HepG2 (cell line): ENCODE data around the gene TRIM7. TPM values are rescaled to one million over a fixed set of nuclear protein-coding genes. Genes with fewer than 3 reads are reported as not detected.

Experiments used
- ARHGAP35 ChIP-seq: sonication (generic); formaldehyde crosslinking; IDR thresholded peaks from 2 replicates; pipeline ENCODE4 v1.9.0; 2022; ENCODE audit warnings: mild to moderate bottlenecking, inconsistent platforms, moderate library complexity, missing genetic modification reagents, borderline replicate concordance
- EED ChIP-seq: sonication (generic); formaldehyde crosslinking; IDR thresholded peaks from 2 replicates; pipeline ENCODE4 v1.5.0; 2020; ENCODE audit warnings: mild to moderate bottlenecking, missing genetic modification reagents
- ELF4 ChIP-seq: sonication (generic); formaldehyde crosslinking; IDR thresholded peaks from 2 replicates; pipeline ENCODE4 v1.5.0; 2020; ENCODE audit warnings: missing genetic modification reagents, mild to moderate bottlenecking, moderate library complexity, borderline replicate concordance
- NFKB2 ChIP-seq: sonication (generic); formaldehyde crosslinking; IDR thresholded peaks from 2 replicates; pipeline ENCODE4 v1.4.0; 2020; ENCODE audit warnings: missing genetic modification reagents, borderline replicate concordance
- SATB2 ChIP-seq: sonication (generic); formaldehyde crosslinking; IDR thresholded peaks from 2 replicates; pipeline ENCODE4 v1.5.0; 2020; ENCODE audit warnings: missing genetic modification reagents
- SCMH1 ChIP-seq: sonication (generic); formaldehyde crosslinking; IDR thresholded peaks from 2 replicates; pipeline ENCODE4 v1.9.0; 2021; ENCODE audit warnings: missing genetic modification reagents, mild to moderate bottlenecking, borderline replicate concordance
- STAG1 ChIP-seq: sonication (generic); formaldehyde crosslinking; IDR thresholded peaks from 2 replicates; pipeline ENCODE4 v1.4.0; 2020; ENCODE audit warnings: missing genetic modification reagents
- TEF ChIP-seq: sonication (generic); formaldehyde crosslinking; IDR thresholded peaks from 2 replicates; pipeline ENCODE4 v1.5.0; 2020; ENCODE audit warnings: missing genetic modification reagents
- ZBTB26 ChIP-seq: IDR thresholded peaks from 2 replicates; pipeline ENCODE4 v1.6.1; 2016; ENCODE audit warnings: missing compliant biosample characterization, missing genetic modification reagents, borderline replicate concordance
- ZNF234 ChIP-seq: sonication (generic); formaldehyde crosslinking; conservative IDR thresholded peaks from 2 replicates; pipeline ENCODE4 v1.5.1; 2020; ENCODE audit warnings: mild to moderate bottlenecking, missing genetic modification reagents
- ZNF556 ChIP-seq: sonication (generic); formaldehyde crosslinking; IDR thresholded peaks from 2 replicates; pipeline ENCODE4 v1.4.0; 2020; ENCODE audit warnings: mild to moderate bottlenecking, missing genetic modification reagents, borderline replicate concordance
- ZNF569 ChIP-seq: sonication (generic); formaldehyde crosslinking; IDR thresholded peaks from 2 replicates; pipeline ENCODE4 v1.5.0; 2020; ENCODE audit warnings: mild to moderate bottlenecking, missing genetic modification reagents, moderate library complexity, borderline replicate concordance
- ZNF737 ChIP-seq: sonication (generic); formaldehyde crosslinking; IDR thresholded peaks from 2 replicates; pipeline ENCODE4 v1.5.0; 2020; ENCODE audit warnings: missing genetic modification reagents, mild to moderate bottlenecking, borderline replicate concordance
- polyA plus RNA-seq, 8 experiments: library from polyadenylated mRNA; depleted of rRNA in 3 of 8; stranded (reverse) in 7 of 8; unstranded in 1 of 8; fragments of >200 nt; fragmentation: Illumina TruSeq in 4 of 8; extraction: Trizol in 4 of 8; gene quantifications; 2 replicates each; pipeline versions ENCODE4 v1.2.1 to v1.2.3, GENCODE V29; 2011 to 2016; ENCODE audit warnings: low read depth in 4 of 8, missing spikeins in 1 of 8, mixed read lengths in 1 of 8; ENCODE audit not compliant: insufficient read depth in 1 of 8
- total RNA-seq, 5 experiments: library from RNA; depleted of rRNA; stranded (reverse); fragments of >200 nt; fragmentation: Illumina TruSeq; extraction: Trizol; gene quantifications; 2 replicates each; pipeline ENCODE4 v1.2.3, GENCODE V29; 2016; ENCODE audit warnings: low read depth in 1 of 5

TRIM7 gene
- total and polyA plus RNA-seq, 2 of the 13 experiments (the other 11 are each of a cell fraction or from before 2014, with no cell fraction given) = 0.13 TPM; not detected in 1

- TF ChIP-seq ARHGAP35 (peak; percentile 46; the same call in 1 of the 2 replicates), TEF (no peak), EED (CRISPR knock-in tag) (peak; percentile 60; the same call in 1 of the 2 replicates), STAG1 (CRISPR knock-in tag) (no peak), ELF4 (CRISPR knock-in tag) (peak; percentile 10; the same call in 1 of the 2 replicates), ZNF737 (CRISPR knock-in tag) (no peak), ZNF234 (CRISPR knock-in tag) (0 out of 2 replicates have a peak, but pooled peaks have one; percentile 57), ZNF569 (CRISPR knock-in tag) (no peak), NFKB2 (peak; percentile 57; the same call in 1 of the 2 replicates), ZNF556 (CRISPR knock-in tag) (no peak), ZBTB26 (0 out of 2 replicates have a peak, but pooled peaks have one; percentile 34), SCMH1 (CRISPR knock-in tag) (no peak), SATB2 (CRISPR knock-in tag) (0 out of 2 replicates have a peak, but pooled peaks have one; percentile 8)
- TF ChIP-seq, all 625 proteins: peak for 44
Measured at GRCh38 chr5:181245427-181246275, 40.7 kb upstream of the TRIM7 start (continued).
